ENCODE measurements around the gene PTPRD. TPM values are rescaled to one million over a fixed set of nuclear protein-coding genes. Genes with fewer than 3 reads are reported as not detected.

Gene PTPRD
- total RNA-seq, 1 experiment from 2014 or later, result 69.6 TPM

- H3K27ac Mint-ChIP-seq, result no peak overlapping the region
- TF ChIP-seq NFYB (CRISPR knock-in tag; conservative IDR thresholded peaks at IDR 0.05; ENCODE audit: low read depth), result no peak
- peaks cover 27% of the 10 kb centered on the region for H3K4me1 Mint-ChIP-seq
- H3K36me3 Mint-ChIP-seq, result no peaks in the 10 kb centered on the region
- POLR2A ChIA-PET, result no interaction called here
- no peak overlapping the region for H3K4me3 Mint-ChIP-seq
- no peaks in the 10 kb centered on the region for H3K27me3 Mint-ChIP-seq (ENCODE audit: low read depth)
- H3K9me3 Mint-ChIP-seq, result no peaks in the 10 kb centered on the region
- no peak for DNase-seq (ENCODE audit: low spot score)
- no peak for ATAC-seq
- CTCF ChIA-PET, result no interaction called here
These were observed 1989.9 kb downstream of the PTPRD start for GRCh38 chr9:8622871-8623270.

GRCh38 chr9:8622222-8622802 lies 1990.5 kb downstream of the PTPRD start:
- ChIA-PET POLR2A (no interaction called here), CTCF (no interaction called here)
- ATAC-seq (no peak), DNase-seq (ENCODE audit: low spot score) (no peak)
- no peaks in the 10 kb centered on the region for H3K27me3 Mint-ChIP-seq (ENCODE audit: low read depth)
- H3K36me3 Mint-ChIP-seq, result no peaks in the 10 kb centered on the region
- H3K4me1 Mint-ChIP-seq, result peaks cover 23% of the 10 kb centered on the region
- H3K9me3 Mint-ChIP-seq, result no peaks in the 10 kb centered on the region
- H3K4me3 Mint-ChIP-seq, result no peak overlapping the region
- no peak for TF ChIP-seq NR3C1 (CRISPR knock-in tag; conservative IDR thresholded peaks at IDR 0.05; ENCODE audit: low read depth)
- no peak for TF ChIP-seq PREB (CRISPR knock-in tag; IDR thresholded peaks at IDR 0.05; ENCODE audit: borderline replicate concordance)
- no peak for TF ChIP-seq KAT7 (CRISPR knock-in tag; IDR thresholded peaks at IDR 0.05; ENCODE audit: borderline replicate concordance)
- no peak for TF ChIP-seq USF1 (CRISPR knock-in tag; IDR thresholded peaks at IDR 0.05)
- TF ChIP-seq SOX15 (CRISPR knock-in tag; IDR thresholded peaks at IDR 0.05), result no peak
- no peak for TF ChIP-seq MYBL2 (CRISPR knock-in tag; IDR thresholded peaks at IDR 0.05)
- TF ChIP-seq ELF4 (CRISPR knock-in tag; IDR thresholded peaks at IDR 0.05; ENCODE audit: low read depth), result no peak
- no peak overlapping the region for H3K27ac Mint-ChIP-seq

- no peaks in the 10 kb centered on the region for H3K27me3 Mint-ChIP-seq (ENCODE audit: low read depth)
- no peak overlapping the region for H3K4me3 Mint-ChIP-seq
- ATAC-seq (no peak), DNase-seq (ENCODE audit: low spot score) (no peak)
- H3K36me3 Mint-ChIP-seq, result no peaks in the 10 kb centered on the region
- peaks cover 23% of the 10 kb centered on the region for H3K4me1 Mint-ChIP-seq
- no peak overlapping the region for H3K27ac Mint-ChIP-seq
- H3K9me3 Mint-ChIP-seq, result no peaks in the 10 kb centered on the region
- TF ChIP-seq ELF4 (CRISPR knock-in tag; IDR thresholded peaks at IDR 0.05; ENCODE audit: low read depth) (no peak), PRDM15 (CRISPR knock-in tag; IDR thresholded peaks at IDR 0.05) (no peak), ZNF121 (CRISPR knock-in tag; IDR thresholded peaks at IDR 0.05) (no peak), SMAD3 (CRISPR knock-in tag; IDR thresholded peaks at IDR 0.05; ENCODE audit: borderline replicate concordance) (no peak), E2F1 (CRISPR knock-in tag; IDR thresholded peaks at IDR 0.05) (no peak), ZNF425 (CRISPR knock-in tag; conservative IDR thresholded peaks at IDR 0.05) (no peak), ZNF416 (CRISPR knock-in tag; IDR thresholded peaks at IDR 0.05) (no peak), HMGA2 (CRISPR knock-in tag; IDR thresholded peaks at IDR 0.05) (no peak)
- ChIA-PET POLR2A (no interaction called here), CTCF (no interaction called here)
These were observed 1991.4 kb downstream of the PTPRD start for GRCh38 chr9:8621416-8621815.
